Suprapubic skin (tissue), 4 donors: ENCODE data around the gene BBS12.

ENCODE experiments used
- CTCF ChIP-seq, 2 donors: fragments of 200-600 bp in 1 of 2; fragments of 450-650 bp in 1 of 2; sonication (generic) in 1 of 2; IDR thresholded peaks; one replicate each; pipeline ENCODE4 v1.5.1; 2016 to 2019; ENCODE audit warnings: antibody characterized with exemption in 2 of 2, mild to moderate bottlenecking in 1 of 2, moderate library complexity in 1 of 2
- EP300 ChIP-seq: sonication (generic); formaldehyde crosslinking; IDR thresholded peaks from one replicate; pipeline ENCODE4 v1.6.1; 2017; ENCODE audit warnings: antibody characterized with exemption
- POLR2AphosphoS5 ChIP-seq, 3 donors: sonication (generic); formaldehyde crosslinking; IDR thresholded peaks; one replicate each; pipeline ENCODE4 v1.6.1; 2017; ENCODE audit warnings: antibody characterized with exemption in 3 of 3

- TF ChIP-seq CTCF (IDR thresholded peaks at IDR 0.05), result no peak
- no peak for TF ChIP-seq POLR2AphosphoS5 (IDR thresholded peaks at IDR 0.05)
- no peak for TF ChIP-seq EP300
Observed at GRCh38 chr4:122764821-122765215, 32.3 kb downstream of the BBS12 start.
